ENCODE data around the gene RNASEH1.

The RNASEH1 gene

GRCh38 chr2:3598197-3598910 is 40.2 kb upstream of the RNASEH1 start:
- H3K9me3 Mint-ChIP-seq: no peaks in the 10 kb centered on the region
- no peaks in the 10 kb centered on the region for H3K4me1 Mint-ChIP-seq
- H3K27me3 Mint-ChIP-seq (ENCODE audit: low read depth): no peaks in the 10 kb centered on the region
- H3K36me3 Mint-ChIP-seq (ENCODE audit: low read depth): peaks cover 6% of the 10 kb centered on the region
- H3K27ac Mint-ChIP-seq: no peak overlapping the region
- H3K4me3 Mint-ChIP-seq: no peak overlapping the region
- TF ChIP-seq, protein P1, sequence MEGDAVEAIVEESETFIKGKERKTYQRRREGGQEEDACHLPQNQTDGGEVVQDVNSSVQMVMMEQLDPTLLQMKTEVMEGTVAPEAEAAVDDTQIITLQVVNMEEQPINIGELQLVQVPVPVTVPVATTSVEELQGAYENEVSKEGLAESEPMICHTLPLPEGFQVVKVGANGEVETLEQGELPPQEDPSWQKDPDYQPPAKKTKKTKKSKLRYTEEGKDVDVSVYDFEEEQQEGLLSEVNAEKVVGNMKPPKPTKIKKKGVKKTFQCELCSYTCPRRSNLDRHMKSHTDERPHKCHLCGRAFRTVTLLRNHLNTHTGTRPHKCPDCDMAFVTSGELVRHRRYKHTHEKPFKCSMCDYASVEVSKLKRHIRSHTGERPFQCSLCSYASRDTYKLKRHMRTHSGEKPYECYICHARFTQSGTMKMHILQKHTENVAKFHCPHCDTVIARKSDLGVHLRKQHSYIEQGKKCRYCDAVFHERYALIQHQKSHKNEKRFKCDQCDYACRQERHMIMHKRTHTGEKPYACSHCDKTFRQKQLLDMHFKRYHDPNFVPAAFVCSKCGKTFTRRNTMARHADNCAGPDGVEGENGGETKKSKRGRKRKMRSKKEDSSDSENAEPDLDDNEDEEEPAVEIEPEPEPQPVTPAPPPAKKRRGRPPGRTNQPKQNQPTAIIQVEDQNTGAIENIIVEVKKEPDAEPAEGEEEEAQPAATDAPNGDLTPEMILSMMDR (IDR thresholded peaks at IDR 0.05; ENCODE audit: unreplicated experiment in 3 of 3): no peak

- H3K4me1 Mint-ChIP-seq: no peaks in the 10 kb centered on the region
- H3K27ac Mint-ChIP-seq: no peak overlapping the region
- no peaks in the 10 kb centered on the region for H3K9me3 Mint-ChIP-seq
- peaks cover 10% of the 10 kb centered on the region for H3K36me3 Mint-ChIP-seq (ENCODE audit: low read depth)
- TF ChIP-seq, protein P1 (IDR thresholded peaks at IDR 0.05; ENCODE audit: unreplicated experiment in 3 of 3): no peak
- H3K27me3 Mint-ChIP-seq (ENCODE audit: low read depth): no peaks in the 10 kb centered on the region
- H3K4me3 Mint-ChIP-seq: no peak overlapping the region
These were observed 39.4 kb upstream of the RNASEH1 start for GRCh38 chr2:3597567-3597966.

GRCh38 chr2:3596901-3597417 is 38.8 kb upstream of the RNASEH1 start:
- Mint-ChIP-seq H3K36me3 (ENCODE audit: low read depth) (peaks cover 15% of the 10 kb centered on the region), H3K4me1 (no peaks in the 10 kb centered on the region), H3K9me3 (no peaks in the 10 kb centered on the region), H3K4me3 (no peak overlapping the region), H3K27ac (no peak overlapping the region), H3K27me3 (ENCODE audit: low read depth) (no peaks in the 10 kb centered on the region)
- TF ChIP-seq, protein P1 (IDR thresholded peaks at IDR 0.05; ENCODE audit: unreplicated experiment in 3 of 3): no peak

DNA sequence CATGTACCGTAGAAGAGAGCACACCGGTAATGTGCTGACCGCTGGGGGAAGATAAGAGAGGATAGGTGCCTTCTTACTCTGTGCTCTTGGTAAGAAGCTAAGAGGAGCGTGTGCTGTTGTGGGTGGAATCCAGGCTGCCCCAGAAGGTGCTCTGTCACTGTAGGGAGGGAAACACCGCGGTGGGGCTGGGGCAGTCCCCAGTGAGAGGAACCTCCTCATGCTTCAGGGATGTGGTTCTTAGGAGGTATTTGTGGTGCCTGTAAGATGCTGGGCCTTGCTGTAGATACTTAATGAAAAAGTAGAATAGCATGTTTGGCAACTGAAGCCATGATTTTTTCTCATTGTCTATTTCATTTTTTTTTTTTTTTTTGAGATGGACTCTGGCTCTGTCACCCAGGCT is 37.9 kb upstream of the RNASEH1 start:
- no peaks in the 10 kb centered on the region for H3K9me3 Mint-ChIP-seq
- H3K4me3 Mint-ChIP-seq: no peak overlapping the region
- H3K27me3 Mint-ChIP-seq (ENCODE audit: low read depth): no peaks in the 10 kb centered on the region
- TF ChIP-seq, protein P1 (IDR thresholded peaks at IDR 0.05; ENCODE audit: unreplicated experiment in 3 of 3): no peak
- no peak overlapping the region for H3K27ac Mint-ChIP-seq
- peaks cover 15% of the 10 kb centered on the region for H3K36me3 Mint-ChIP-seq (ENCODE audit: low read depth)
- H3K4me1 Mint-ChIP-seq: no peaks in the 10 kb centered on the region

GRCh38 chr2:3595404-3595803 is 37.3 kb upstream of the RNASEH1 start:
- TF ChIP-seq, protein P1 (IDR thresholded peaks at IDR 0.05; ENCODE audit: unreplicated experiment in 3 of 3): no peak
- Mint-ChIP-seq H3K27me3 (ENCODE audit: low read depth) (no peaks in the 10 kb centered on the region), H3K4me1 (no peaks in the 10 kb centered on the region), H3K9me3 (no peaks in the 10 kb centered on the region), H3K4me3 (no peak overlapping the region), H3K27ac (no peak overlapping the region), H3K36me3 (ENCODE audit: low read depth) (peaks cover 15% of the 10 kb centered on the region)
